Uterus (tissue), 4 donors: Measurements from ENCODE around the gene PTPRR. TPM values are rescaled to one million over a fixed set of nuclear protein-coding genes. Genes with fewer than 3 reads are reported as not detected.

Source experiments
- DNase-seq, 2 donors: peaks; one replicate each; pipeline ENCODE4 v3.0.0-alpha.2; 2019 to 2020
- H3K27ac ChIP-seq, 2 donors: fragments of 200-600 bp; sonication (generic); 1 replicate in 1 of 2; 2 replicates in 1 of 2; pipeline ENCODE4 v1.5.1; 2016 to 2018
- H3K27me3 ChIP-seq, 2 donors: fragments of 200-600 bp; sonication (generic); one replicate each; pipeline ENCODE4 v1.5.1; 2018 to 2019; ENCODE audit warnings: control low read depth in 1 of 2
- H3K36me3 ChIP-seq, 2 donors: fragments of 200-600 bp; sonication (generic); one replicate each; pipeline ENCODE4 v1.5.1; 2019; ENCODE audit warnings: control low read depth in 1 of 2
- H3K4me1 ChIP-seq, 2 donors: fragments of 200-600 bp; sonication (generic); one replicate each; pipeline ENCODE4 v1.5.1; 2018 to 2019; ENCODE audit warnings: control low read depth in 1 of 2
- H3K4me3 ChIP-seq, 2 donors: fragments of 200-600 bp; sonication (generic); 1 replicate in 1 of 2; 2 replicates in 1 of 2; pipeline ENCODE4 v1.5.1; 2018 to 2019; ENCODE audit warnings: mild to moderate bottlenecking in 1 of 2
- H3K9me3 ChIP-seq, 2 donors: fragments of 200-600 bp; sonication (generic); one replicate each; pipeline ENCODE4 v1.5.1; 2019; ENCODE audit warnings: control low read depth in 1 of 2
- CTCF ChIP-seq, 4 experiments: fragments of 200-600 bp in 2 of 4; fragments of 450-650 bp in 2 of 4; sonication (generic) in 2 of 4; IDR thresholded peaks; one replicate each; pipeline ENCODE4 v1.5.1; 2016 to 2019; ENCODE audit warnings: antibody characterized with exemption in 4 of 4, mild to moderate bottlenecking in 2 of 4, moderate library complexity in 1 of 4
- POLR2A ChIP-seq, 2 donors: fragments of 450-650 bp; IDR thresholded peaks; one replicate each; pipeline ENCODE4 v1.6.1; 2016; ENCODE audit warnings: antibody characterized with exemption in 2 of 2, mild to moderate bottlenecking in 1 of 2, moderate library complexity in 1 of 2
- intact Hi-C: fragments of 100-400 bp; cut with DNase I; formaldehyde crosslinking; loops from one replicate; pipeline ENCODE4 v1.15.1; 2023; ENCODE audit warnings: low total_unique reads
- total RNA-seq, 4 donors: library from RNA; depleted of rRNA in 3 of 4; stranded (reverse); fragments of >200 nt in 3 of 4; gene quantifications; one replicate each; pipeline versions ENCODE4 v1.1.0 to v1.2.4, GENCODE V29; 2014 to 2023
- donor health status: DM: yes; HTN: yes; CAD: no.

PTPRR gene
- total RNA-seq, 4 donors from 2014 or later, result 0.62 to 43.3 (median 7.6) TPM

- Histone ChIP-seq H3K9me3 (no peaks in the 10 kb centered on the region), H3K27ac (no peak overlapping the region), H3K36me3 (no peaks in the 10 kb centered on the region), H3K4me1 (no peaks in the 10 kb centered on the region), H3K4me3 (no peak overlapping the region), H3K27me3 (no peaks in the 10 kb centered on the region)
- intact Hi-C loops, result no loop called here
- no peak for DNase-seq
- no peak for TF ChIP-seq CTCF (IDR thresholded peaks at IDR 0.05)
- no peak for TF ChIP-seq POLR2A (IDR thresholded peaks at IDR 0.05)
Observed at GRCh38 chr12:70670948-70671347, 249.6 kb downstream of the PTPRR start.

GRCh38 chr12:70667253-70667652 lies 253.3 kb downstream of the PTPRR start:
- Histone ChIP-seq H3K4me3 (no peak overlapping the region), H3K27ac (no peak overlapping the region), H3K9me3 (no peaks in the 10 kb centered on the region), H3K36me3 (no peaks in the 10 kb centered on the region), H3K27me3 (no peaks in the 10 kb centered on the region), H3K4me1 (no peaks in the 10 kb centered on the region)
- intact Hi-C loops, result no loop called here
- TF ChIP-seq CTCF (IDR thresholded peaks at IDR 0.05) (no peak), POLR2A (IDR thresholded peaks at IDR 0.05) (no peak)
- DNase-seq, result no peak

- Histone ChIP-seq H3K9me3 (no peaks in the 10 kb centered on the region), H3K36me3 (no peaks in the 10 kb centered on the region), H3K27me3 (no peaks in the 10 kb centered on the region), H3K27ac (no peak overlapping the region), H3K4me3 (no peak overlapping the region), H3K4me1 (no peaks in the 10 kb centered on the region)
- no peak for DNase-seq
- intact Hi-C loops, result no loop called here
- no peak for TF ChIP-seq CTCF (IDR thresholded peaks at IDR 0.05)
- no peak for TF ChIP-seq POLR2A (IDR thresholded peaks at IDR 0.05)
Observed at GRCh38 chr12:70666364-70666763, 254.2 kb downstream of the PTPRR start.

- no peaks in the 10 kb centered on the region for H3K4me1 ChIP-seq
- TF ChIP-seq POLR2A (IDR thresholded peaks at IDR 0.05), result no peak
- TF ChIP-seq CTCF (IDR thresholded peaks at IDR 0.05), result no peak
- H3K27me3 ChIP-seq, result no peaks in the 10 kb centered on the region
- no peaks in the 10 kb centered on the region for H3K36me3 ChIP-seq
- no peak overlapping the region for H3K27ac ChIP-seq
- H3K4me3 ChIP-seq, result no peak overlapping the region
- no peak for DNase-seq
- no peaks in the 10 kb centered on the region for H3K9me3 ChIP-seq
- intact Hi-C loops, result no loop called here
Observed at GRCh38 chr12:70664465-70664881, 256.1 kb downstream of the PTPRR start.

- Histone ChIP-seq H3K36me3 (no peaks in the 10 kb centered on the region), H3K4me3 (no peak overlapping the region), H3K27me3 (no peaks in the 10 kb centered on the region), H3K27ac (no peak overlapping the region), H3K9me3 (no peaks in the 10 kb centered on the region), H3K4me1 (no peaks in the 10 kb centered on the region)
- DNase-seq, result no peak
- intact Hi-C loops, result no loop called here
- TF ChIP-seq CTCF (IDR thresholded peaks at IDR 0.05), result no peak
- no peak for TF ChIP-seq POLR2A (IDR thresholded peaks at IDR 0.05)
Observed at GRCh38 chr12:70663838-70664237, 256.7 kb downstream of the PTPRR start.
